GM23248 (cell line): Measurements from ENCODE around the gene KLK2. TPM values are rescaled to one million over a fixed set of nuclear protein-coding genes. Genes with fewer than 3 reads are reported as not detected.
"Not testable (repeated sequence)": the region's sequence is repeated elsewhere in the genome, so short reads cannot be mapped to it uniquely, and the experiment has no call there.

Experiments
- DNase-seq: peaks from one replicate; pipeline ENCODE4 v3.0.0-alpha.2; 2015
- H2AFZ ChIP-seq: fragments of 200-600 bp; sonication (generic); 2 replicates; pipeline ENCODE4 v1.6.1; 2016; ENCODE audit warnings: antibody characterized with exemption
- H3F3A ChIP-seq: fragments of 200-600 bp; sonication (generic); 2 replicates; pipeline ENCODE4 v1.6.1; 2016; ENCODE audit warnings: mild to moderate bottlenecking, antibody characterized with exemption, mixed run types; ENCODE audit not compliant: insufficient read depth
- H3K27ac ChIP-seq: fragments of 200-600 bp; sonication (generic); 2 replicates; pipeline ENCODE4 v1.5.1; 2016; ENCODE audit warnings: mild to moderate bottlenecking
- H3K27me3 ChIP-seq: fragments of 200-600 bp; sonication (generic); replicated peaks from 2 replicates; pipeline ENCODE4 v1.6.1; 2016; ENCODE audit warnings: mild to moderate bottlenecking; ENCODE audit not compliant: insufficient read depth
- H3K36me3 ChIP-seq: fragments of 200-600 bp; sonication (generic); 2 replicates; pipeline ENCODE4 v1.6.1; 2016; ENCODE audit warnings: low read depth, mild to moderate bottlenecking
- H3K4me1 ChIP-seq: fragments of 200-600 bp; sonication (generic); 2 replicates; pipeline ENCODE4 v1.6.1; 2016; ENCODE audit warnings: mild to moderate bottlenecking; ENCODE audit not compliant: insufficient read depth
- H3K4me2 ChIP-seq: fragments of 200-600 bp; sonication (generic); one replicate; pipeline ENCODE4 v1.6.1; 2016; ENCODE audit warnings: mild to moderate bottlenecking; ENCODE audit not compliant: unreplicated experiment
- H3K4me3 ChIP-seq: fragments of 200-600 bp; sonication (generic); 2 replicates; pipeline ENCODE4 v1.5.1; 2016; ENCODE audit warnings: mild to moderate bottlenecking
- H3K79me2 ChIP-seq: fragments of 200-600 bp; sonication (generic); 2 replicates; pipeline ENCODE4 v1.6.1; 2016; ENCODE audit warnings: mild to moderate bottlenecking; ENCODE audit not compliant: insufficient read depth
- H3K9ac ChIP-seq: fragments of 200-600 bp; sonication (generic); 2 replicates; pipeline ENCODE4 v1.6.1; 2016; ENCODE audit warnings: mild to moderate bottlenecking
- H3K9me2 ChIP-seq: fragments of 200-600 bp; sonication (generic); 2 replicates; pipeline ENCODE4 v1.6.1; 2016; ENCODE audit warnings: mixed run types, mild to moderate bottlenecking, moderate library complexity; ENCODE audit not compliant: insufficient read depth
- H3K9me3 ChIP-seq: fragments of 200-600 bp; sonication (generic); one replicate; pipeline ENCODE4 v1.6.1; 2017; ENCODE audit warnings: low read depth
- H4K20me1 ChIP-seq: fragments of 200-600 bp; sonication (generic); 2 replicates; pipeline ENCODE4 v1.6.0; 2016; ENCODE audit not compliant: insufficient read depth
- EZH2 ChIP-seq: fragments of 200-600 bp; sonication (generic); IDR thresholded peaks from 2 replicates; pipeline ENCODE4 v1.6.1; 2018; ENCODE audit warnings: antibody characterized with exemption, mild to moderate bottlenecking; ENCODE audit not compliant: insufficient read depth, poor library complexity, severe bottlenecking
- EZH2phosphoT487 ChIP-seq: fragments of 200-600 bp; sonication (generic); IDR thresholded peaks from 2 replicates; pipeline ENCODE4 v1.6.1; 2018; ENCODE audit warnings: antibody characterized with exemption, moderate library complexity, mild to moderate bottlenecking, low read depth; ENCODE audit not compliant: insufficient read depth
- WGBS, 2 experiments: methylation state at CpG; one replicate each; pipeline ENCODE4 v1.1.6; 2015 to 2017; ENCODE audit warnings: low lambda C conversion rate in 2 of 2, low coverage in 1 of 2; ENCODE audit errors: missing lambda C conversion rate in 2 of 2; 5-methylcytosine and 5-hydroxymethylcytosine counted together
- in situ Hi-C: fragments of 300-500 bp; cut with MboI; formaldehyde crosslinking; loops from 2 replicates; pipeline ENCODE4 v1.15.0; 2020
- polyA plus RNA-seq: library from polyadenylated mRNA; unstranded; fragments of >200 nt; fragmentation: Nextera tagmentation; extraction: Ambion mirVana; gene quantifications from 2 replicates; pipeline ENCODE4 v1.2.1, GENCODE V29; 2016
- total RNA-seq: library from RNA; depleted of rRNA; stranded (reverse); fragments of >200 nt; shearing (Covaris generic); gene quantifications from 2 replicates; pipeline ENCODE4 v1.2.3, GENCODE V29; 2014

Gene KLK2
- total and polyA plus RNA-seq, 2 experiments from 2014 or later, result not detected

DNA sequence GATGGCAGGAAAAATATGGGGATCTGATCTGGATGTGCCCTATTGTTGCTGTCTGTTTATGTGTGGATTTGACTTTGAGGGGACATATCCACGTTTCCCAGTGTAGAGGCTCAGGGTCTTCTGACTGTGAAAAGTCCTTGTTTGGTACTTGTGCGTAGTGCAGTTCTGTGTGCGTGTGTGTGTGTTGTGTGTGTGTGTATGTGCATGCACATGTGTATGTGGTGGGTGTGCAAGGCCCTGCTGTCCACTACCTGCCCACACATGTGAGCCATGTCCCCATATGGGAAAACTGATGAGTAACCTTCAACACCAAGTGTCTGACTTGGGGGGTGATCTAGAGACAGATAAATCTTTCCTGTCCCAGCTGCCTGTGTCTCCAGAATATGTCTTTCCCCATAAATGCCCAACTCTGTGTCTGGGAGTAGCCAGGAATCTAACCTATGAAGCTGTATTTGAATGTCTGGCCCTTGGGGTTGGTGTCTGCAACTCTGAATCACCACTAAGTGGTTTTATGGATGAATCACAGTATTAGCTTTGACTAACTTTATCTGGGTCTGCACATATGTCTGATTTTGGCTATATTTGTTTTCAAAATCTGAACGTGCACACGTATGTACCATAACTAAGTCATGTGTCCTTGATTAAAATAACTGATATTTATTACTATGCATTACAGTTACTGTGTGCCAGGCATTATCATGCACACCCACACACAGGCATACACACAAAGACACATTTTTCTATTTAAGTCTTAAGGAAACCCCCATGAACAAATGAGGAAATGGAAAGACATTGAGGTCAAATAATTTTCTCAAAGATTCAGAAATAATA, 17.4 kb downstream of the KLK2 start:
- no peaks in the 10 kb centered on the region for H3K36me3 ChIP-seq
- WGBS, 2 experiments, result 30 to 40% methylated on average over 5 of the region's 5 CpGs
- in situ Hi-C loops, result no loop called here
- H3K4me2 ChIP-seq, result no peak overlapping the region
- H4K20me1 ChIP-seq, result no peaks in the 10 kb centered on the region
- H2AFZ ChIP-seq, result no peak overlapping the region
- TF ChIP-seq EZH2, result no peak
- no peak for TF ChIP-seq EZH2phosphoT487
- peak; percentile 61 for DNase-seq
- no peak overlapping the region for H3K27ac ChIP-seq
- H3K79me2 ChIP-seq, result no peaks in the 10 kb centered on the region
- no peaks in the 10 kb centered on the region for H3K9me3 ChIP-seq
- H3K4me1 ChIP-seq, result no peaks in the 10 kb centered on the region
- peaks cover 6% of the 10 kb centered on the region; the same call in 1 of the 2 replicates for H3K27me3 ChIP-seq
- H3K4me3 ChIP-seq, result no peak overlapping the region
- H3K9me2 ChIP-seq, result no peaks in the 10 kb centered on the region
- peaks cover 6% of the 10 kb centered on the region; the same call in 1 of the 2 replicates for H3F3A ChIP-seq
- H3K9ac ChIP-seq, result no peak overlapping the region

DNA sequence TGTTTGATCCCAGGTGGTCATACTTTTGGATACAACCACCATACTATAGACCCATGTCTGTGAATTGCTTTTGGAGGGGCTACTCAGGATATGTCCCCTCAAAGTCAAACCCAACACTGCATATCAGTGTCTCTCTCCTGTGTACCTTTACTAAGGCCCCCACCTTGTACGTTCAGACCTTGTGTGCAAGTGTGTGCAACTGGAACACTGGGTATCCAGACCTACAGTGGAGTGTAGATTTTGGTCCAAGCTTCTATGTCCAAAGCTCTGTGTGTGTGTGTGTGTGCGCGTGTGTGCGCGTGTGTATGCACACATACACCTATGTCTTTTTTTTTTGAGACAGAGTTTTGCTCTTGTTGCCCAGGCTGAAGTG, 18.0 kb downstream of the KLK2 start:
- Histone ChIP-seq H3K4me3 (no peak overlapping the region), H3K9me2 (no peaks in the 10 kb centered on the region), H3K27me3 (peaks cover 6% of the 10 kb centered on the region; the same call in 1 of the 2 replicates), H3K4me1 (no peaks in the 10 kb centered on the region), H3F3A (peaks cover 6% of the 10 kb centered on the region; the same call in 1 of the 2 replicates), H3K9ac (no peak overlapping the region), H4K20me1 (no peaks in the 10 kb centered on the region), H3K27ac (no peak overlapping the region), H3K4me2 (no peak overlapping the region), H3K79me2 (no peaks in the 10 kb centered on the region), H2AFZ (no peak overlapping the region), H3K36me3 (no peaks in the 10 kb centered on the region), H3K9me3 (no peaks in the 10 kb centered on the region)
- in situ Hi-C loops, result no loop called here
- DNase-seq, result no peak
- TF ChIP-seq EZH2 (no peak), EZH2phosphoT487 (no peak)
- 74 to 81% methylated on average over 5 of the region's 5 CpGs for WGBS, 2 experiments

DNA sequence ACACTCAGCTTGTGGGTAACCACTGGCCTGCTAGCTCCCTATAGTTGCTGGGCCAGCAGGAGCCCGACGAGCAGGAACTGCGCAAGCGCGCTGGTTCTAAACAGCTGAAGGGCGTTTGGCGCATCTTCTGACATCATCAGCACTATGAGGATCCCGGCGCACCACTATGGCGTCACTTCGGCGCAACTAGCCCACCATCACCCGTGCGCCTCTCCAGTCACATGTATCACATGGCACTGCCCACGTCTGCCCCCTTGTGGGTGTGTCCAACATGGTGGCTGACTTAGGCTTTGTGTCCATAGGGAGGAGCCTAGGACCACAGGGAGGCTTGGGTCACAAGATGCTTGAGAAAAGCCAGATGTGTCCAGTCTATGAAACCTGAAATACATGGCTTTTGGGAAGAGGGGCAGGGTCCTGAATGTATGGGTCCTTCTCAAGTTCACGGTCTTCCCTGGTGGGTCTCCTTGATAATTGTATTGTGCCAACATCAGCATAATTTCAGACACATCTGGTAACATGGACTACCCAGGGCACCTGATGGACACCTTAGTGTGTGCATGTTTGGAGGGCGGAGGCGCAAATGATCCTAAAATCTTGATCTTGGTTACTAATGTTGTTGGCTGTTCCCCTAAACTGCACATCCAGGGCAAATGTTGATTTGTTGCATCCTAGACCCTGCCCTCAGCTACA, 20.0 kb downstream of the KLK2 start:
- in situ Hi-C loops, result no loop called here
- no peak overlapping the region for H3K9ac ChIP-seq

DNA sequence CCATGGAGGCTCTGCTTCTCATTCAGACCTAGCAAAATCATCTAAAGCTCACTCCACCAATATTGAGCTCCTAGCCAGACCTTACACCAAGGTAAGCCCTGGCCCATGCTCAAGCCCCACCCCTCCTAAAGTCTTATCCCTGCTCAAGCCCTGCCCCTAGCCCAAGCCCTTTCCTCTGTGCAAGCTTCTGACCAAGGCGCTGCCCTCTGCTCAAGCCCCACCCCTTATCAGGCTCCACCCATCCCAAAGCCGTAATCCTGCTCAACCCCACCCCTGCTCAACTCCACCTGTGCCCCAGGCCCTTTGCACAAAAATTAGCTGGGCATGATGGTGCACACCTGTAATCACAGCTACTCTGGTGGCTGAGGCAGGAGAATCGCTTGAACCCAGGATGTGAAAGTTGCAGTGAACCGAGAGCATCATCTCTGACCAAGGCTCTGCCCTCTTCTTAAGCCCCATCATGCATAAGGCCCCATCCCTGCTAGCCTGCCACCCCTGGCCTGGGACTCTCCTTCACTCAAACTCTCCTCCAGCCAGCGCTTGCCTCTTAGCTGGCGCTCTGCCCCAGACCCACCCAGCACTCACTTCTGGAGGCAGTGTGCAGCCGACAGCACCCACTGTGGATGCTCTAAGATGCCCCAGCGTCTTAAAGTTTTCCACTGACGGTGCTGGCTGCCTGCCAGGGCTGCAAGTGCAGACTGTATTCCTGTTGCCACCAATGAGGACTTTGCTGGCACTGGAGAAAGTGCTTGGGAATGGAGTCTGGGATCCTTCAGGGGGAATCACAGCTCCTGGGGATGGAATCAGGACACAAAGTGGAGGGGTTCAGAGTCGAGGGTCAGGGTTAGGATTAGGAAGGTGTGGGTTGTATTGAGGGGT, 21.5 kb downstream of the KLK2 start:
- H3K9ac ChIP-seq, result no peak overlapping the region
- H2AFZ ChIP-seq, result no peak overlapping the region
- H3K4me2 ChIP-seq, result no peak overlapping the region
- no peaks in the 10 kb centered on the region for H3K36me3 ChIP-seq
- H3K27ac ChIP-seq, result no peak overlapping the region
- no peaks in the 10 kb centered on the region; the same call in 1 of the 2 replicates for H3K27me3 ChIP-seq
- peaks cover 6% of the 10 kb centered on the region; the same call in 1 of the 2 replicates for H3F3A ChIP-seq
- WGBS, 2 experiments, result 21 to 31% methylated on average over 9 to 10 of the region's 10 CpGs
- no peaks in the 10 kb centered on the region for H3K4me1 ChIP-seq
- DNase-seq, result peak; percentile 8
- no peaks in the 10 kb centered on the region for H4K20me1 ChIP-seq
- TF ChIP-seq EZH2 (no peak), EZH2phosphoT487 (no peak)
- H3K4me3 ChIP-seq, result no peak overlapping the region
- H3K9me2 ChIP-seq, result no peaks in the 10 kb centered on the region
- in situ Hi-C loops, result no loop called here
- H3K79me2 ChIP-seq, result no peaks in the 10 kb centered on the region
- no peaks in the 10 kb centered on the region for H3K9me3 ChIP-seq

More for the DNA sequence above, 20.0 kb downstream of the KLK2 start:
- no peak for TF ChIP-seq EZH2phosphoT487
- no peak for TF ChIP-seq EZH2
- Histone ChIP-seq H3K4me3 (no peak overlapping the region), H3K4me2 (no peak overlapping the region), H2AFZ (no peak overlapping the region), H4K20me1 (no peaks in the 10 kb centered on the region), H3K9me3 (no peaks in the 10 kb centered on the region), H3K9me2 (no peaks in the 10 kb centered on the region), H3K79me2 (no peaks in the 10 kb centered on the region), H3F3A (peaks cover 6% of the 10 kb centered on the region; the same call in 1 of the 2 replicates), H3K27me3 (no peaks in the 10 kb centered on the region; the same call in 1 of the 2 replicates), H3K36me3 (no peaks in the 10 kb centered on the region), H3K27ac (no peak overlapping the region), H3K4me1 (no peaks in the 10 kb centered on the region)
- 80 to 83% methylated on average over 18 of the region's 18 CpGs for WGBS, 2 experiments
- no peak for DNase-seq

DNA sequence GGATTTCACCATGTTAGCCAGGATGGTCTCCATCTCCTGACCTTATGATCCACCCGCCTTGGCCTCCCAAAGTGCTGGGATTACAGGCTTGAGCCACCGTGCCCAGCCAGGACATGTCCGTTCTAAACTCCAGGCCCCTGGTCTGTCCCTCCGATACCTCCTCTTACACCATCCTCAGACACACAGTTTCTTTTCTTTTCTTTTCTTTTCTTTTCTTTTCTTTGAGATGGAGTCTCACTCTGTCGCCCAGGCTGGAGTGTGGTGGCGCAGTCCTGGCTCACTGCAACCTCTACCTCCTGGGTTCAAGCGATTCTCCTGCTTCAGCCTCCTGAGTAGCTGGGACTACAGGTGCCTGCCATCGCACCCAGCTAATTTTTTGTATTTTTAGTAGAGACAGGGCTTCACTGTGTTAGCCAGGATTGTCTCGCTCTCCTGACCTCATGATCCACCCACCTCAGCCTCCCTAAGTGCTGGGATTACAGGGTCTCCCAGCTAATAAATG, 22.9 kb downstream of the KLK2 start:
- H3K79me2 ChIP-seq, DNase-seq, H3K9me3 ChIP-seq, in situ Hi-C loops, H3K27me3 ChIP-seq, H3K36me3 ChIP-seq, H3F3A ChIP-seq, H3K9me2 ChIP-seq, H4K20me1 ChIP-seq, H3K27ac ChIP-seq, H3K4me2 ChIP-seq, H3K4me1 ChIP-seq, H2AFZ ChIP-seq, H3K9ac ChIP-seq, H3K4me3 ChIP-seq: not testable (repeated sequence)
- 48 to 50% methylated on average over 9 of the region's 9 CpGs for whole genome bisulfite sequencing, 2 experiments
